CD8-positive, alpha-beta memory T cell (primary cell): ENCODE measurements around the gene MIA3. TPM values are rescaled to one million over a fixed set of nuclear protein-coding genes. Genes with fewer than 3 reads are reported as not detected.
"Not testable (repeated sequence)": the region's sequence is repeated elsewhere in the genome, so short reads cannot be mapped to it uniquely, and the experiment has no call there.

ENCODE experiments used
- CTCF ChIA-PET: fragments of 350-600 bp; sonication (Branson Sonifier 250); formaldehyde crosslinking; loops from one replicate; lab custom pipeline; 2021; ENCODE audit warnings: antibody characterized with exemption; lab: Charles Lee
- POLR2A ChIA-PET: fragments of 350-600 bp; sonication (Branson Sonifier 250); formaldehyde crosslinking; loops from one replicate; lab custom pipeline; 2021; ENCODE audit warnings: antibody characterized with exemption; lab: Charles Lee
- DNase-seq, 5 donors: peaks; one replicate each; pipeline versions ENCODE4 v3.0.0 to v3.0.0-alpha.2; 2020 to 2022; ENCODE audit warnings: mixed read lengths in 1 of 5
- H3K27ac ChIP-seq: one replicate; pipeline ENCODE4 v1.7.0; 2013; ENCODE audit warnings: low read depth, mild to moderate bottlenecking, low read length, moderate library complexity
- H3K27me3 ChIP-seq: 2 replicates; pipeline ENCODE4 v1.7.0; 2013; ENCODE audit warnings: low read length, mild to moderate bottlenecking; ENCODE audit not compliant: insufficient read depth, poor library complexity, severe bottlenecking
- H3K36me3 ChIP-seq: 2 replicates; pipeline ENCODE4 v1.7.0; 2013; ENCODE audit warnings: mild to moderate bottlenecking, low read length, moderate library complexity; ENCODE audit not compliant: insufficient read depth
- H3K4me1 ChIP-seq: 2 replicates; pipeline ENCODE4 v1.7.0; 2013; ENCODE audit warnings: mild to moderate bottlenecking, low read length, moderate library complexity; ENCODE audit not compliant: insufficient read depth
- H3K4me3 ChIP-seq: 2 replicates; pipeline ENCODE4 v1.7.0; 2013; ENCODE audit warnings: mild to moderate bottlenecking, low read length
- H3K9me3 ChIP-seq: 2 replicates; pipeline ENCODE4 v1.7.0; 2013; ENCODE audit warnings: mild to moderate bottlenecking, low read length
- H3K27ac Mint-ChIP-seq, 8 donors: one replicate each; pipeline ENCODE4 v1.8.0; 2020 to 2021; ENCODE audit warnings: mixed read lengths in 8 of 8, mild to moderate bottlenecking in 6 of 8, inconsistent platforms in 3 of 8, moderate library complexity in 3 of 8
- H3K27me3 Mint-ChIP-seq, 2 donors: one replicate each; pipeline ENCODE4 v1.8.0; 2020 to 2021; ENCODE audit warnings: mixed read lengths in 2 of 2, mild to moderate bottlenecking in 1 of 2, moderate library complexity in 1 of 2
- H3K36me3 Mint-ChIP-seq, 3 donors: one replicate each; pipeline ENCODE4 v1.8.0; 2020 to 2021; ENCODE audit warnings: mixed read lengths in 3 of 3, inconsistent platforms in 1 of 3, mild to moderate bottlenecking in 1 of 3
- H3K4me1 Mint-ChIP-seq, 3 donors: one replicate each; pipeline ENCODE4 v1.8.0; 2020 to 2021; ENCODE audit warnings: mixed read lengths in 3 of 3, inconsistent platforms in 1 of 3, mild to moderate bottlenecking in 1 of 3
- H3K4me3 Mint-ChIP-seq, 7 donors: one replicate each; pipeline ENCODE4 v1.8.0; 2020 to 2021; ENCODE audit warnings: mixed read lengths in 7 of 7, mild to moderate bottlenecking in 6 of 7, moderate library complexity in 4 of 7, inconsistent platforms in 2 of 7
- H3K9me3 Mint-ChIP-seq, 5 donors: one replicate each; pipeline ENCODE4 v1.8.0; 2020 to 2022; ENCODE audit warnings: mixed read lengths in 5 of 5, mild to moderate bottlenecking in 3 of 5, moderate library complexity in 2 of 5, inconsistent platforms in 1 of 5
- polyA plus RNA-seq: library from polyadenylated mRNA; unstranded; fragments of 300-500 nt; fragmentation: Illumina TruSeq; gene quantifications from one replicate; pipeline ENCODE4 v1.2.3, GENCODE V29; 2021
- total RNA-seq, 2 experiments: library from RNA; stranded (reverse); gene quantifications; one replicate each; pipeline ENCODE4 v1.2.3, GENCODE V29; 2021

The MIA3 gene
- total and polyA plus RNA-seq, 3 experiments from 2014 or later: 35.8 to 69.5 (median 43.2) TPM

DNA sequence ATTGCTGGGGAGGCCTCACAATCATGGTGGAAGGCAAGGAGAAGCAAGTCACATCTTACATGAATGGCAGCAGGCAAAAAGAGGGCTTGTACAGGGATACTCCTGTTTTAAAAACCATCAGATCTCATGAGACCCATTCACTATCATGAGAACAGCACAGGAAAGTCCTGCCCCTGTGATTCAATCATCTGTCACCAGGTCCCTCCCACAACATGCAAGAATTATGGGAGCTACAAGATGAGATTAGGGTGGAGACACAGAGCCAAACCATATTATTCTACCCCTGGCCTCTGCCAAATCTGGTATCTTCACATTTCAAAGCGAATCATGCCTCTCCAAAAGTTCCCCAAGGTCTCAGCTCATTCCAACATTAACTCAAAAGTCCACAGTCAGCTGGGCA, 11.1 kb upstream of the MIA3 start:
- no peaks in the 10 kb centered on the region for H3K9me3 ChIP-seq
- H3K27me3 ChIP-seq: no peaks in the 10 kb centered on the region
- no peaks in the 10 kb centered on the region for H3K36me3 ChIP-seq
- ChIA-PET CTCF (no interaction called here), POLR2A (no interaction called here)
- no peaks in the 10 kb centered on the region for H3K4me1 ChIP-seq
- DNase-seq: no peak
- peaks cover 0 to 4% (median 3%) of the 10 kb centered on the region in 3 donors for H3K36me3 Mint-ChIP-seq
- H3K27ac ChIP-seq: no peak overlapping the region
- no peak overlapping the region for H3K4me3 ChIP-seq
- no peak overlapping the region for H3K4me3 Mint-ChIP-seq
- H3K27ac Mint-ChIP-seq: no peak overlapping the region
- H3K9me3 Mint-ChIP-seq: peaks cover 0 to 4% (median 0%) of the 10 kb centered on the region in 5 donors
- peaks cover 10 to 29% of the 10 kb centered on the region in 2 donors for H3K27me3 Mint-ChIP-seq
- H3K4me1 Mint-ChIP-seq: no peaks in the 10 kb centered on the region

DNA sequence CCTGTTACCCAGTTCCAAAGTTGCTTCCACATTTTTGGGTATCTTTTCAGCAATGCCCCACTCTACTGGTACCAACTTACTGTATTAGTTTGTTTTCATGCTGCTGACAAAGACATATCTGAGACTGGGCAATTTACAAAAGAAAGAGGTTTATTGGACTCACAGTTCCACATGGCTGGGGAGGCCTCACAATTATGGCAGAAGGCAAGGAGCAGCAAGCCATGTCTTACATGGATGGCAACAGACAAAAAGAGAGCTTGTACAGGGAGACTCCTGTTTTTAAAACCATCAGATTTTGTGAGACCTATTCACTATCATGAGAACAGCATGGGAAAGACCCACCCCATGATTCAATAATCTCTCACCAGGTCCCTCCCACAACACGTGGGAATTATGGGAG, 8.8 kb upstream of the MIA3 start:
- POLR2A ChIA-PET, H3K4me3 Mint-ChIP-seq, CTCF ChIA-PET, H3K36me3 ChIP-seq, DNase-seq, H3K4me1 Mint-ChIP-seq, H3K36me3 Mint-ChIP-seq, H3K9me3 ChIP-seq, H3K27ac ChIP-seq, H3K27me3 ChIP-seq, H3K9me3 Mint-ChIP-seq, H3K27ac Mint-ChIP-seq, H3K4me3 ChIP-seq, H3K4me1 ChIP-seq: not testable (repeated sequence)
- H3K27me3 Mint-ChIP-seq: peaks cover 17 to 45% of the 10 kb centered on the region in 2 donors

DNA sequence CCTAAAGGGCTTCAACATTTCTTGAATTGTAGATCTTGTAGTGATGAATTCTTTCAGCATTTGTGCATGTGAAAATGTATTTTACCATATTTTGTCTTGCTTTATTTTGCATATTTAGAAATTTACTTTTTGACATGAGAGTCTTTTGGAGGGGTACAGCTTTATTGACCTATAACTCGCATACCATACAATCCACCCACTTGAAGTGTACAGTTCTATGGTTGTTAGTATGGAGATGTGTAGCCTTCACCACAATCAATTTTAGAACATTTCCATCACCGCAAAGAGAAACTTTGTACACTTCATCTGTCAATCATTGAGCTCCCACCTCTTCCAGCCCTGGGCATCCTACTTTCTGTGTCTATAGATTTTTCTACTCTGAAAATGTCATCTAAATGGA, 7.2 kb upstream of the MIA3 start:
- peaks cover 0 to 4% (median 0%) of the 10 kb centered on the region in 5 donors for H3K9me3 Mint-ChIP-seq
- ChIA-PET POLR2A (no interaction called here), CTCF (no interaction called here)
- H3K27me3 Mint-ChIP-seq: peaks cover 23 to 57% of the 10 kb centered on the region in 2 donors
- DNase-seq: no peak
- no peaks in the 10 kb centered on the region for H3K36me3 ChIP-seq
- no peaks in the 10 kb centered on the region for H3K9me3 ChIP-seq
- no peak overlapping the region for H3K4me3 Mint-ChIP-seq
- H3K36me3 Mint-ChIP-seq: peaks cover 0 to 7% (median 0%) of the 10 kb centered on the region in 3 donors
- H3K27me3 ChIP-seq: no peaks in the 10 kb centered on the region
- H3K4me3 ChIP-seq: no peak overlapping the region
- no peak overlapping the region for H3K27ac Mint-ChIP-seq
- no peak overlapping the region for H3K27ac ChIP-seq
- no peaks in the 10 kb centered on the region for H3K4me1 ChIP-seq
- H3K4me1 Mint-ChIP-seq: no peaks in the 10 kb centered on the region

DNA sequence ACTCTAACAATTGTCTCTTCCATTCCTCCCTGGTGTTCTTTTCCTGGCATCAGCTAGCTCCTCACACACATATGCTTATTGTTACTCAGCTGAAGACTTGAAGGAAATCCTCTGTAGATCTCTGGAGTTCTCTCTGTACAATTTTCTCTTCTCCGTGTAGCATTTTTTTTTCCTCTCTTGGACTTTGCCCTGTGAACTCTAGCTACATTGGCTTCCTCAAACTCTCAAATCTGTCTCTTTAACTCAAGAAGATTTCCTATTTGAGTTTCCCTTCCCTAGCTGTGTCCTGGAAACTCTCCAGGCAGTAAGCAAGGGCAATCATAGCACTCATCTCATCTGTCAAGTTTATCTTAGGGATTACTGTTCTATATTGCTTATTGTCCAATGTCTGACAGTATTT, 4.3 kb upstream of the MIA3 start:
- no peak overlapping the region for H3K27ac Mint-ChIP-seq
- peaks cover 0 to 7% (median 6%) of the 10 kb centered on the region in 3 donors for H3K36me3 Mint-ChIP-seq
- Histone ChIP-seq H3K4me1 (peaks cover 7% of the 10 kb centered on the region), H3K9me3 (no peaks in the 10 kb centered on the region), H3K36me3 (no peaks in the 10 kb centered on the region), H3K4me3 (no peak overlapping the region), H3K27ac (no peak overlapping the region), H3K27me3 (no peaks in the 10 kb centered on the region)
- peaks cover 22 to 52% of the 10 kb centered on the region in 2 donors for H3K27me3 Mint-ChIP-seq
- DNase-seq: no peak
- peaks cover 7 to 8% (median 7%) of the 10 kb centered on the region in 3 donors for H3K4me1 Mint-ChIP-seq
- peaks cover 0 to 4% (median 0%) of the 10 kb centered on the region in 5 donors for H3K9me3 Mint-ChIP-seq
- no peak overlapping the region for H3K4me3 Mint-ChIP-seq
- ChIA-PET POLR2A (no interaction called here), CTCF (no interaction called here)

DNA sequence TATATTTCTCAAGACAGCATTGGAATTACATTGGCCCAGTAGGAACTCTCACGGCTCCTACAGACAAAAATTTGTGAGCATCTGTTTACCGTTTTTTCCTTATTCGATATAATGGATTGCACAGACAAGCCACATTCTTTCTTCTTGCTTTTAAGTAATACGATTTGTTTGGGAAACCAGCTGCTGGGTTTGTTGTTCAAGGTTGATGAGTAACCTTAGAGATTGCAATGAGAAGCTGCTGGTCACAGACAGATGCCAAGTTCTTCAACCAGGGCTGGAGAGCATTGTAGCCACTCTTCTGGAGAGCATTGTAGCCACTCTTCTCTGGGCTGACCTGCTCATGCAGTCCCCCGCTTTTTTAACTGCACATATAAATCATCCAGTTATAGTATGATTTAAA, 1.4 kb upstream of the MIA3 start:
- H3K4me3 ChIP-seq: peak overlapping the region; percentile 66
- H3K27ac Mint-ChIP-seq: peak overlapping the region in 7 of 8 donors; percentile 4 to 100 (median 98)

DNA sequence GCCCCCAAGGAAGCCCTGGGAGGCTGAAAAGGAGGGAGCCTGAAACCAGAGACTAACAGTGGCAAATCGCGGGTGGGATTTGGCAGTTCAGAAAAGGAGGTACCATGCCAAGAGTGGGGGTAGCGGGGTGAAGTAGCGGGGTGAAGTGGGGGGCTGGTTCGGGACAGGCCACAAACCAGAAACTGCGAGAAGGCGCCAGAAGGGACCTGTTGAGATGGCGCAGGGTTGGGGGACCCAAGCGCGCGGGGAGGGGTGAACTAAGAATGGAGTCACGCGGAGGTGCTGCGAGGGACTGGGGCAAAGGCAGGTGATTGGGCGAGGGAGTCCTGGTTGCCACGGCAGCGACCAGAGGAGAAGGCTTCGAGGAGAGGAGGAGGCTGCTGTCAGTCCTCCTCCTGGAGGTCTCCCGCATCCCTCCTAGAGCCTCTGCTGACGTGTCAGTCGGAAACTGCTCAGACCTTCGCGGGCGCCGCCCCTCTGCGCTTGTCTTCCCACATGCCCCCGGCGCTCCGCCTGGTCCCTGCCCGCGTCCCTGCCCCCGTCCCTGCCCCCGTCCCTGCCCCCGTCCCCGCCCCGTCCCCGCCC, 438 bp upstream of the MIA3 start:
- no peaks in the 10 kb centered on the region for H3K9me3 Mint-ChIP-seq
- peak; percentile 92 to 98 (median 95) for DNase-seq
- CTCF ChIA-PET: no interaction called here
- peaks cover 16 to 27% of the 10 kb centered on the region in 2 donors for H3K27me3 Mint-ChIP-seq
- peak overlapping the region; percentile 66 for H3K4me3 ChIP-seq
- H3K27ac Mint-ChIP-seq: peak overlapping the region; percentile 96 to 100 (median 98)
- peaks cover 20% of the 10 kb centered on the region for H3K4me1 ChIP-seq
- H3K4me1 Mint-ChIP-seq: peaks cover 34 to 38% (median 35%) of the 10 kb centered on the region in 3 donors
- POLR2A ChIA-PET: interaction anchor here (1.0 to 2.6 kb wide), 3 partner anchors 27 to 28 kb away, joined by 4 to 11 read pairs (median 5); partner anchors contain the start of gene TAF1A
- peak overlapping the region; percentile 92 to 99 (median 96) for H3K4me3 Mint-ChIP-seq
- H3K9me3 ChIP-seq: no peaks in the 10 kb centered on the region
- H3K36me3 ChIP-seq: no peaks in the 10 kb centered on the region
- H3K27me3 ChIP-seq: no peaks in the 10 kb centered on the region
- H3K27ac ChIP-seq: peak overlapping the region; percentile 80
- peaks cover 0 to 22% (median 5%) of the 10 kb centered on the region in 3 donors for H3K36me3 Mint-ChIP-seq

More for the DNA sequence above, 1.4 kb upstream of the MIA3 start:
- no peaks in the 10 kb centered on the region for H3K27me3 ChIP-seq
- Mint-ChIP-seq H3K4me3 (peak overlapping the region; percentile 92 to 99 (median 96)), H3K36me3 (peaks cover 0 to 16% (median 5%) of the 10 kb centered on the region in 3 donors), H3K27me3 (peaks cover 19 to 31% of the 10 kb centered on the region in 2 donors), H3K9me3 (no peaks in the 10 kb centered on the region), H3K4me1 (peaks cover 34 to 35% (median 35%) of the 10 kb centered on the region in 3 donors)
- no peak overlapping the region for H3K27ac ChIP-seq
- H3K4me1 ChIP-seq: peaks cover 20% of the 10 kb centered on the region
- no peaks in the 10 kb centered on the region for H3K9me3 ChIP-seq
- DNase-seq: no peak
- H3K36me3 ChIP-seq: no peaks in the 10 kb centered on the region
- POLR2A ChIA-PET: interaction anchor here (0.5 to 1.2 kb wide), 3 partner anchors 14 to 28 kb away, joined by 4 to 6 read pairs (median 5); partner anchors contain the start of gene TAF1A
- CTCF ChIA-PET: no interaction called here

DNA sequence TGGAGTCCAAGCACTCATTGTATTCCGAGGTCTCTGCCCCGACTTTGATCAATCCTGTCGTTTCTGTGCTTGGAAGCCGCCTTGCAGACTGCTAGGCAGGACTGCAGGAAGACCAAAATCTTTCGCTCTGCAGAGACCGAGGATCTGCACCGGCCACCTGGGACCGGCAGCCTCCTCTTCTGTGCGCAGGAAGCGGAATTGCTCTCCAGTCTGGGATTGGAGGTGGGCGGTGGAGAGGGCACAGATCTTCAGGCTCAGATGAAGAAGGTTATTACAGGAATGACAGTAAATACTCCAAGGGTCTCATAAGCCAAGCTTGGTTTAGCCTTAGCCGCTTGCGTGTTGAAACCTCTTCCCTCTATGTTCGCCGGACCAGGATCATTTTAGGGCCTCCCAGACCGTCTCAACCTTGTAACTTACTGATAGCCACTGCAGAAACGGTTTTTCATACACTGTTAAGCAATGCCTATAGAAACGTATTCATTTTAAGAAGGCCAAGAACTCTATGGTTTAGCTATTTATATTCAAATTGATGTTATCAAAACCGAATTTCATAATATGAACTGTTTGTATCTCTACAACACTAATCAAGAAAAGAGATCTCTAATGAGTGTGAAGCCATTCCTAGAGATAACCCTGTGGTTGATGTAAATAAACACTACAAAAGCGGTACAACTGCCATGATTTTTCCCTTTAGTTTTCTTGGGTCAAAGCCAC, 1.1 kb downstream of the MIA3 start:
- Histone ChIP-seq H3K4me3 (peak overlapping the region; percentile 57), H3K27ac (peak overlapping the region; percentile 60), H3K36me3 (peaks cover 10% of the 10 kb centered on the region), H3K4me1 (peaks cover 20% of the 10 kb centered on the region), H3K9me3 (no peaks in the 10 kb centered on the region), H3K27me3 (no peaks in the 10 kb centered on the region)
- H3K4me3 Mint-ChIP-seq: peak overlapping the region; percentile 83 to 99 (median 87)
- H3K9me3 Mint-ChIP-seq: no peaks in the 10 kb centered on the region
- POLR2A ChIA-PET: interaction anchor here (1.3 to 2.6 kb wide), 3 partner anchors 25 to 94 kb away, joined by 3 to 11 read pairs (median 5); partner anchors contain the start of gene TAF1A
- H3K27me3 Mint-ChIP-seq: peaks cover 10 to 16% of the 10 kb centered on the region in 2 donors
- peaks cover 4 to 37% (median 7%) of the 10 kb centered on the region in 3 donors for H3K36me3 Mint-ChIP-seq
- H3K27ac Mint-ChIP-seq: peak overlapping the region; percentile 80 to 91 (median 85)
- CTCF ChIA-PET: interaction anchor here (1.1 to 2.4 kb wide), 4 partner anchors 16 to 153 kb away, joined by 3 to 6 read pairs (median 4); partner anchors contain the start of gene TAF1A
- peak in 1 of 5 donors; percentile 50 for DNase-seq
- peaks cover 34 to 38% (median 35%) of the 10 kb centered on the region in 3 donors for H3K4me1 Mint-ChIP-seq
